HEK293T (cell line): ENCODE data around the gene SCAMP4.

Source experiments
- HDGF ChIP-seq: fragments of 450-650 bp; IDR thresholded peaks from 2 replicates; pipeline ENCODE4 v1.6.1; 2017; ENCODE audit warnings: antibody characterized with exemption, borderline replicate concordance
- SUZ12 ChIP-seq: fragments of 450-650 bp; IDR thresholded peaks from 2 replicates; pipeline ENCODE4 v1.6.1; 2016; ENCODE audit warnings: mild to moderate bottlenecking

DNA sequence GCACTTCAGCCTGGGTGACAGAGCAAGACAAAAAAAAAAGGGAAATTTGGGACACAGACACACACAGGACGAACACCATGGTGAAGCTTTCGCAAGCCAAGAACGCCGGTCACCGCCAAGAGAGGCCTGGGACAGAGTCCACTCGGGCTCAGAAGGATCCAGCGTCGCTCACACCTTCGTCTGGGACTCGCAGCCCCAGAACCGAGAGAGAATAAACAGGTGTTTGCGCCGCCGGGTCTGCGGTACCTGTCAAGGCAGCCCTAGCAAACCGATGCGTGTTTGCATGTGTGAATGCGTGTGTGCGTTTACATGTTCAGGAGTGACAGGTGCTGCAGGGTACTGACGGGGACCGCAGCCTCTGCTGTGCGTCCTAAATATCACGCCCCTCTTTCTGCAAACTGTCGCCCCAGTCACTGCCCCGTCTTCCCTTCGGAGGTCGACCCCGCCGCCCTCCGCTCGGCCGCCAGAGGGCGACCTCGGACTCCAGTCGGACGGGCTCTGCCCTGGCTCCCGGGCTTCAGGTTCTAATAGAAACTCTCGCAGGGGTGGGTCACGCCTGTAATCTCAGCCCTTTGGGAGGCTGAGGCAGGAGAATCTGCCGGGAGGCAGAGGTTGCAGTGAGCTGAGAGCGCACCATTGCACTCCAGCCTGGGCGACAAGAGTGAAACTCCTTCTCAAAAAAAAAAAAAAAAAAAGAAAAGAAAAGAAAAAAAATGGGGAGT, 24.0 kb downstream of the SCAMP4 start:
- no peak for TF ChIP-seq SUZ12
- TF ChIP-seq HDGF: no peak
